GM13977 (cell line): ENCODE measurements around the gene PTPA.

Experiments used
- DNase-seq: peaks from one replicate; pipeline ENCODE4 v3.0.0; 2012; ENCODE audit warnings: low spot score
- CTCF ChIP-seq: IDR thresholded peaks from 2 replicates; pipeline ENCODE4 v1.5.1; 2012; ENCODE audit warnings: mild to moderate bottlenecking, control low read depth; ENCODE audit not compliant: insufficient read depth; ENCODE audit errors: extremely low read depth, missing control alignments
- in situ Hi-C: fragments of 300-500 bp; cut with MboI; formaldehyde crosslinking; loops from one replicate; pipeline ENCODE4 v1.12.0; 2022; ENCODE audit warnings: low sequenced_read_pairs, low pct_unique_long_range_greater_than_20kb, mixed read lengths, inconsistent platforms; ENCODE audit not compliant: unreplicated experiment

Gene PTPA

DNA sequence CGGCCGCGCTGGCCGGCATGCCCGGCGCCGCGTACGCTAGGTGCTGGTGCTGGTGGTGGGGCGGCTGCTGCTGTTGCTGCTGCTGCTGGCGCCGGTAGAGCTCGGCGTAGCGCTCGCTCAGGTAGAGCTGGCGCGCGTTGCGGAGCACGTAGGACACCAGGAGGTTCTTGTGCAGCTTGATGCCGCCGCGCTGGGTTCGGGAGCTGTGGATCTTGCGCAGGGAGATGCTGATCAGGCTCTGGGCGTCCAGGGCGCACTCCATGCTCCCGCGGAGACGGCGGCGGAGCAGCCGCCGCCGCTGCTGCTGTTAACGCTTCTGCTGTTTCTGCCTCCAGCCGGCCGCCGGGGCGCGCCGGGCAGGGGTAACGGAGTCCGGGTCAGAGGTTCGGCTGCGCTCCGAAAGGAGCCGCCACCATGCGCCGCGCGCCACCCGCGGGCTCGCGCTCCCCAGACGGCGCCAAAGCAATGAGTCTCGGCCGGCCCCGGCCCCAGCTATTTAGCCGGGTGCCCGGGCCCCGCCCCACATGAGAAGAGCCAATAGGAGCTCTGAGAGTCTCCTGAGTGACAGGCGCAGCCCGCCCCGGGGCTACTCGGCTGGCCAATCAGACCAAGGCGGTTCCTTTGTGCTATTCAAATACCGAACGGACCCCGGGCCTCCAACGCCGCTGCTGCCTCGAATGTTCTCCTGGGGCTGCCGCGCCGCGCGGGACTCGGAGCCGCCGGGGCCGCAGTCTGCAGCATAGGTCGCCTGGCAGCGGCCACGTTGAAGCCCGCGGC lies 66.8 kb downstream of the PTPA start, which contains the start of gene IER5L:
Gene IER5L (minus strand): TSS at position 471 of the 777 bp plus-strand sequence. CDS start 209 bp downstream, at position 262.
- TF ChIP-seq CTCF = no peak
- in situ Hi-C loops = no loop called here
- peak; percentile 100 for DNase-seq

DNA sequence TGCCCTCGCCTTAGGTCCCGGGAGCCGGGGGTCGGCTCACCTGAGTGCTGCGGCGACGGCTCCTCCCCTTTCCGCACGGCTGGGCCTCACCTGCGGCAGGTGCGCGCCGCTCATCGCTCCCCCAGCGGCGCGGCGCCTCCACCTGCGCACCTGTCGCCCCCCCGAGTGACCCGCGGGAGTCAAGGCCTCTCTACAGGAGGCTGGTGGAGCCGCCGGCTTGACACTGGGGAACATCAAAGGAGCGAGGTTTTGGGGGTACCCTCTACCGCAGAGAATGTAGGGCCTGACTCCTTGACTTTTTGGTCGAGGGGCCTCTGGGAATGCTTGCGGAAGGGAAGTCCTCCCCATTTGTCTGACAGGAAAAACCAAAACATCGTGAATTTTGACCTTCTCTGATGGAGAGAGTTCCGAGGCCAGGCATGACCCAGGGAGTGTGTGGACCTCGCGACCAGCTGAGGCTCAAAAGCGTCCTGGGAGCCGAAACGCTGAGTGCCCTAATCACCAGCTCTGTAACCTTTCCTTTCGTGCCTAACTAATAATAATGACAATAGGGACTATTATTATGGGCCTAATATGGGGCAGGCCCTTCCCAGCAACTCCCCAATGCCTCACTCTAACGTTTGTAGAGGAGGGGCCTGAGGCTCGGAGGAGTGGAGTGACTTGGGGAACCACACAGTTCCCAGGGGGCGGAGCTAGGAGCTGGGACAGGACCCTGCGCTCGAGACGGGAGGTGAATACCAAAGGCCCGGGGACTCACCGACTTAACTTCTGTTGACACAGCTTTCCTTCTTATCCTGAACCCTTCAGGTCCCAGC lies 67.6 kb downstream of the PTPA start:
- in situ Hi-C loops = no loop called here
- TF ChIP-seq CTCF = no peak
- peak; percentile 19 for DNase-seq

DNA sequence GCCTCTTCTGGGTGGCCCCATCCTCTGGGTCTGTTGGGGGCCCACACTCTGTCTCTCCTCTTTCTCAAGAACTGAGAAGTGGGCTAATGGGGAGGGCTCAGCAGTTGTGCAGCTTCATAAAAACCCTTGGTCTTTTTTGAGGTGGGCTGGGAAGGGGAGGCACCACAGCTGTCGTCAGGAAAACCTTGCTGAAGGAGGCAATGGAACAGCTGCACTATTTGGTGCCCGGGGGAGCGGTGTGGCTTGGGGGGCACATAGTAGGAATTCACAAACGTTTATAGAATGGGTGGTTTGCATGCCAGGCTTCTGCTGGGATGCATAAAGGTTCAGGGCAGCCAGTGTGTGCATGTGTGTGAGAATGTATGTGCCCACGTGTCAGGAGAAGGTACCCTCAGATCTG lies 70.0 kb downstream of the PTPA start:
- TF ChIP-seq CTCF = no peak
- DNase-seq = no peak
- in situ Hi-C loops = no loop called here

DNA sequence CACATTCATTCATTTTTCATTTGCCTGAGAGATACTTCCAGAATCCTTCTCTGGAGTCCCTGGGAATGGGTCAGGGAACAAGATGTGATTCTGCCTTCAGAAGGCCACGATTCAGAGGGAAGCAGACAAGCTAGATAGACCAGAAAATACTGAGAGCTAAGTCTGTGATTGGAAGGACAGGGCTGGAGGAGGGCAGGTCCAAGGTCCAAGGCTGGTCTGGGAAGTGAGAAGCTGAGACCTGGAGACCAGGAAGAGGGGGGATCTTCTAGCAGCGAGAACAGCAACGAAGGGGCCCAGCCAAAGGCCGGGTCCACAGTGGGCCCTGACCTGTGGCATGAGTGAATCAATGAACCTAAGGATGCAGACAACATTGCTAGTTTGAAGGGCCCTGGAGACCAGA lies 70.9 kb downstream of the PTPA start:
- in situ Hi-C loops = no loop called here
- no peak for DNase-seq
- TF ChIP-seq CTCF = no peak

GRCh38 chr9:129182625-129183494 lies 71.6 kb downstream of the PTPA start:
- no peak for DNase-seq
- in situ Hi-C loops = no loop called here
- peak; percentile 41 for TF ChIP-seq CTCF

- in situ Hi-C loops = no loop called here
- DNase-seq = no peak
- no peak for TF ChIP-seq CTCF
Measured at GRCh38 chr9:129183495-129184218, 72.4 kb downstream of the PTPA start.
